Hepatocyte (in vitro differentiated cells): ENCODE data around the gene FBXO41.

Source experiments
- EZH2phosphoT487 ChIP-seq: fragments of 200-600 bp; sonication (generic); IDR thresholded peaks from one replicate; pipeline ENCODE4 v1.6.1; 2018; ENCODE audit warnings: antibody characterized with exemption, mild to moderate bottlenecking, low read depth, moderate library complexity; ENCODE audit not compliant: unreplicated experiment, severe bottlenecking
- TF ChIP-seq, protein P1 (sequence below): fragments of 200-600 bp; sonication (generic); IDR thresholded peaks from 2 replicates; pipeline ENCODE4 v1.5.1; 2016; ENCODE audit warnings: antibody characterized with exemption, mild to moderate bottlenecking; ENCODE audit not compliant: poor library complexity

GRCh38 chr2:73208258-73208657 lies 76.0 kb downstream of the FBXO41 start:
- TF ChIP-seq, protein P1, sequence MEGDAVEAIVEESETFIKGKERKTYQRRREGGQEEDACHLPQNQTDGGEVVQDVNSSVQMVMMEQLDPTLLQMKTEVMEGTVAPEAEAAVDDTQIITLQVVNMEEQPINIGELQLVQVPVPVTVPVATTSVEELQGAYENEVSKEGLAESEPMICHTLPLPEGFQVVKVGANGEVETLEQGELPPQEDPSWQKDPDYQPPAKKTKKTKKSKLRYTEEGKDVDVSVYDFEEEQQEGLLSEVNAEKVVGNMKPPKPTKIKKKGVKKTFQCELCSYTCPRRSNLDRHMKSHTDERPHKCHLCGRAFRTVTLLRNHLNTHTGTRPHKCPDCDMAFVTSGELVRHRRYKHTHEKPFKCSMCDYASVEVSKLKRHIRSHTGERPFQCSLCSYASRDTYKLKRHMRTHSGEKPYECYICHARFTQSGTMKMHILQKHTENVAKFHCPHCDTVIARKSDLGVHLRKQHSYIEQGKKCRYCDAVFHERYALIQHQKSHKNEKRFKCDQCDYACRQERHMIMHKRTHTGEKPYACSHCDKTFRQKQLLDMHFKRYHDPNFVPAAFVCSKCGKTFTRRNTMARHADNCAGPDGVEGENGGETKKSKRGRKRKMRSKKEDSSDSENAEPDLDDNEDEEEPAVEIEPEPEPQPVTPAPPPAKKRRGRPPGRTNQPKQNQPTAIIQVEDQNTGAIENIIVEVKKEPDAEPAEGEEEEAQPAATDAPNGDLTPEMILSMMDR = no peak
- no peak for TF ChIP-seq EZH2phosphoT487
